ENCODE data around the gene SLC33A1.

The SLC33A1 gene

DNA sequence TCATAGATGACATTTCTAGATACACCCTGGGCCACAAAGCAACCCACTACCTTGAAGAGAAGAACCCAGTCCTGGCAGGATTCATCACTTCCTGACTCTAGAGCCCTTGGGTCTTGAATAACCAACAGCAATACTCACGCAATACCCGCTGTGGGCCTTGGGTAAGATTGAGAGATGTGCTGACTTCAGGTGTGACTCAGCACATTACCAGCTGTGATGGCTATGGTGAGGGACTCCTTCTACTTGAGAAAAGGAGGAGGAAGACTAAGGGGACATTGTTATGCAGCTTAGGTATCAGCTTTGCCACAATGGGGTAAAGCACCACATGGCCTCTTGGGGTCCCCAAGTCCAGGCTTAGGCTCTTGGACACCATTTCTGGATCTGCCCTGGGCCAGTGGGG lies 63.0 kb downstream of the SLC33A1 start:
- no peak for DNase-seq (ENCODE audit: low read depth)
- in situ Hi-C loops (cut with HindIII; ENCODE audit: low sequenced_read_pairs) = no loop called here
- no peak for TF ChIP-seq CTCF (IDR thresholded peaks at IDR 0.05; ENCODE audit: low read depth, low read length, missing control alignments)
- no peak overlapping the region for H3K4me3 ChIP-seq (ENCODE audit: low read depth, low read length)

DNA sequence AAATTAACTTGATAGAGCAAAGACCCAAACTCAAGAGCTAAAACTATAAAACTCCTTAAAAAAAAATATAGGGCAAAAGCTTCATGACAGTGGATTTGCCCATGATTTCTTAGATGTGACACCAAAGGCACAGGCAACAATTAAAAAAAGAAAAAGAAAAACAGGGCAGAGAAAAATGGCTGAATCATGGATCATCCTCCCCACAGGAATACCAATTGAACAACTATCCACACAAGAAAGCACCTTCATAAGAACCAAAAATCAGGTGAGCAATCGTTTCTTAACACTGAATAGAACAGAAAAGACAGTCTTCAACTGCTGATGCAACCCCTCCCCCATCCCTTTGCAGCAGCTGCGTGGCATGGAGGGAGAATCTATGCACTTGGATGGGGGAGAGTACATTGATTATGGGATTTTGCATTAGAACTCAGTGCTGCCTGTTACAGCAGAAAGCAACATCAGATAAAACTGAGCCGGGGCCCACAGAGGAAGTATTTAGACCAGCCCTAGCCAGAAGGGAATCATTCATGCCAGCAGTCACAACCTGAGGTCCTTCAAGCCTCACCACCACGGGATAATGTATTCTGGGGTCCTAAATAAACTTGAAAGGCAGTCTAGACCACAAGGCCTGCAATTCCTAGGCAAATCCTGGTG lies 63.8 kb downstream of the SLC33A1 start:
- no peak overlapping the region for H3K4me3 ChIP-seq (ENCODE audit: low read depth, low read length)
- DNase-seq (ENCODE audit: low read depth) = no peak
- no peak for TF ChIP-seq CTCF (IDR thresholded peaks at IDR 0.05; ENCODE audit: low read depth, low read length, missing control alignments)
- in situ Hi-C loops (cut with HindIII; ENCODE audit: low sequenced_read_pairs) = no loop called here

GRCh38 chr3:155785662-155786295 lies 68.4 kb downstream of the SLC33A1 start:
- in situ Hi-C loops (cut with HindIII; ENCODE audit: low sequenced_read_pairs) = no loop called here
- H3K4me3 ChIP-seq (ENCODE audit: low read depth, low read length) = no peak overlapping the region
- DNase-seq (ENCODE audit: low read depth) = no peak
- no peak for TF ChIP-seq CTCF (IDR thresholded peaks at IDR 0.05; ENCODE audit: low read depth, low read length, missing control alignments)

DNA sequence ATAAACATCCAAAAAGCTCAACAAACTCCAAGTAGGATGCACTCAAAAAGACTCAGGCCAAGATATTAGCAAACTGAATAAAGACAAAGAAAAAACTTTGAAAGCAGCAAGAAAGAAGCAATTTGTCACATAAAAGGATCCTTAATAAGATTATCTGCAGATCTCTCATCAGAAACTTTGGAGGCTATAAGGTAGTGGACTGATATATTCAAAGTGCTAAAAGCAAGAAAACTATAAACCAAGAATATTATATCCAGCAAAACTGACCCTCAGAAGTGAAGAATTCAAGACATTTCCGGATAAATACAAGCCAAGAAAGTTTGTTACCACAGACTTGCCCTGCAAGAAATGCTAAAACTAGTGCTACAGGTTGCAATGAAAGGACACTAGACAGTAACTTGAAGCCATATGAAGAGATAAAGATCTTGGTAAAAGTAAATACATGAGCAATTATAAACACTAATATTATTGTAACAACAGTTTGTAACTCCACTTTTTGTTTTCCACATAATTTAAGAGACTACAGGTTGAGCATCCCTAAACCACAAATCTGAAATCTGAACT lies 71.8 kb downstream of the SLC33A1 start:
- in situ Hi-C loops (cut with HindIII; ENCODE audit: low sequenced_read_pairs) = no loop called here
- TF ChIP-seq CTCF (IDR thresholded peaks at IDR 0.05; ENCODE audit: low read depth, low read length, missing control alignments) = no peak
- no peak for DNase-seq (ENCODE audit: low read depth)
- H3K4me3 ChIP-seq (ENCODE audit: low read depth, low read length) = no peak overlapping the region

DNA sequence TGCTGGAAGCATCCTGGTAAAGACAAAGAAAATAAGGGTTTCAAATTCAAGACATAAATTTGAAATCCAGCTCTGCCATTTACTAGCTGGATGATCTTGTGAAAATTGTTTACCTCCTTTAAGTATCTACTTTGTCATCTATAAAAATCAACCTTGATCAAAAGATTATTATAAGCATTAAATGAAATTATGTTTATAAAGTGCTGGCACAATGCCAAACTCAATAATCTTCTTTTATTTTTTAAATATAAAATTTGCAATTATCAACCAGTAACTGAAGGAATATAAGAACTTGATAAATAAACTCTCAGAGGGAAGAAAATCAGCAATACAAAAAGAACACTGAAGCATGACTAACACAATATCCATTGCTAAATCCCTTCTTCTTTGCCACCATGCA lies 73.9 kb downstream of the SLC33A1 start:
- no peak overlapping the region for H3K4me3 ChIP-seq (ENCODE audit: low read depth, low read length)
- DNase-seq (ENCODE audit: low read depth) = no peak
- in situ Hi-C loops (cut with HindIII; ENCODE audit: low sequenced_read_pairs) = no loop called here
- TF ChIP-seq CTCF (IDR thresholded peaks at IDR 0.05; ENCODE audit: low read depth, low read length, missing control alignments) = no peak

- TF ChIP-seq CTCF (IDR thresholded peaks at IDR 0.05; ENCODE audit: low read depth, low read length, missing control alignments) = no peak
- in situ Hi-C loops (cut with HindIII; ENCODE audit: low sequenced_read_pairs) = no loop called here
- no peak for DNase-seq (ENCODE audit: low read depth)
- no peak overlapping the region for H3K4me3 ChIP-seq (ENCODE audit: low read depth, low read length)
Observed at GRCh38 chr3:155778462-155778861, 75.8 kb downstream of the SLC33A1 start.

Data from astrocyte of the cerebellum (primary cell).